ENCODE data around the gene CCDC188. TPM values are rescaled to one million over a fixed set of nuclear protein-coding genes. Genes with fewer than 3 reads are reported as not detected.

CCDC188 gene
- total RNA-seq, 1 experiment from 2014 or later = not detected

DNA sequence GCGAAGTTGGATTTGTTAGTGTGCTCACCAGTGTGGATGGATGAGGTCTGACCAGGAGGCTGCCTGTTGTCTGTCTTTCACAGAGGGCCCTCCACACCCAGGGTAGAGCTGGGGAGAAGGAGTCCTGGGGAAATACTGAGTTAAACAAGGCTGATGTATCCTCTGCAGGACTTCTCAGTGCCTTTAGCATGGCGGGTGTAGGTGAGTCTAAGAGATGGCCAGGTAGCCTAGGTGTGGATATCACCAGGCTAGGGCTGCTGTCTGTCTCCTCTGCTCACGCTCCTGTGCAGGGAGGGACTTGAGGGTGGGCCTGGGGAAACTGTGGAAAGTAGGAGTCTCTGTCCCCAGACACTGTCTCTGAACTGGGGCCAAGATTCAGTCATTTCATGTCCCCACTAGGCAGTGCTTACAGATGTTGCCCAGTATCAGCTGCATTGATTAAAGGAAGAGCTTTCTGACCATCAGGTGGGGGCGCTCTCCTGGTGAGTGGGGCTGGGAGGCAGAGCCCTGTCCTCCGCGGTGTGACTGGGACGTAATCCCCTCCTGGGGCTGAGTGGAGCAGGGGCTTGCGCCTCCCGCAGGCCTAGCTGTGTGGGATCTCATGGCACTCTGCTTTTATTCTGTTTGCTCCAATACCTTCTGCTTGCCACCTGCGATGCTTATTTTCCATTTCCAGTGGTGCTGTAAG, 35.5 kb upstream of the CCDC188 start:
- Histone ChIP-seq H3K27me3 (ENCODE audit: insufficient read depth, low read length) (no peaks in the 10 kb centered on the region), H3K4me2 (ENCODE audit: insufficient read depth, insufficient read length, low read length) (no peak overlapping the region), H3K4me1 (ENCODE audit: insufficient read depth, low read length) (no peaks in the 10 kb centered on the region), H4K8ac (replicated peaks; ENCODE audit: insufficient read length, low read depth, low read length) (no peak overlapping the region), H2BK12ac (ENCODE audit: insufficient read length, low read depth, low read length) (no peak overlapping the region), H3K4ac (ENCODE audit: low read depth, low read length) (no peak overlapping the region), H3T11ph (ENCODE audit: low read length) (no peak overlapping the region), H3K9me3 (ENCODE audit: control insufficient read depth, low read depth, low read length) (no peaks in the 10 kb centered on the region), H3K79me1 (ENCODE audit: insufficient read depth, low read depth, low read length, poor library complexity, severe bottlenecking) (no peaks in the 10 kb centered on the region), H3K23me2 (ENCODE audit: insufficient read length, low read depth, low read length, poor library complexity, severe bottlenecking) (no peaks in the 10 kb centered on the region), H3K79me2 (ENCODE audit: insufficient read depth, low read length) (no peaks in the 10 kb centered on the region), H2BK5ac (ENCODE audit: insufficient read length, low read length) (no peak overlapping the region), H4K20me1 (ENCODE audit: control insufficient read depth, insufficient read depth, insufficient read length) (peaks cover 3% of the 10 kb centered on the region), H2BK20ac (ENCODE audit: low read depth, low read length, poor library complexity, severe bottlenecking) (no peak overlapping the region), H4K5ac (ENCODE audit: insufficient read length, low read depth, low read length) (no peak overlapping the region), H3K14ac (ENCODE audit: insufficient read depth, low read length) (no peak overlapping the region), H3K27ac (ENCODE audit: insufficient read length, low read depth, low read length) (no peak overlapping the region), H2AK5ac (ENCODE audit: insufficient read length, low read length) (no peak overlapping the region), H3K23ac (ENCODE audit: insufficient read length, low read depth, low read length) (no peak overlapping the region), H2AFZ (ENCODE audit: low read length) (no peak overlapping the region), H4K91ac (ENCODE audit: insufficient read length, low read depth, low read length) (no peak overlapping the region), H3K9ac (ENCODE audit: extremely low read depth, insufficient read length, low read length) (no peak overlapping the region), H3K56ac (ENCODE audit: insufficient read length, low read depth, low read length) (no peak overlapping the region), H3K18ac (ENCODE audit: insufficient read length, low read depth, low read length) (no peak overlapping the region), H2BK15ac (ENCODE audit: low read depth, low read length) (no peak overlapping the region), H2BK120ac (ENCODE audit: low read depth, low read length, poor library complexity, severe bottlenecking) (no peak overlapping the region)
- H3K4me1 Mint-ChIP-seq = peaks cover 5 to 12% of the 10 kb centered on the region in 2 experiments
- WGBS (ENCODE audit: extremely low coverage, insufficient read length, low lambda C conversion rate) = no CpG with 5 or more reads among the region's 10 CpGs
- H3K9me3 Mint-ChIP-seq = no peaks in the 10 kb centered on the region
- peak; percentile 87 for DNase-seq
- no peaks in the 10 kb centered on the region for H3K36me3 Mint-ChIP-seq (ENCODE audit: insufficient read depth in 1 of 3, low read depth in 3 of 3)
- no peak overlapping the region; a peak in 1 of 7 replicates for H3K27ac Mint-ChIP-seq
- H3K4me3 Mint-ChIP-seq = no peak overlapping the region
- no peaks in the 10 kb centered on the region for H3K27me3 Mint-ChIP-seq (ENCODE audit: low read depth)
- TF ChIP-seq, protein P1, sequence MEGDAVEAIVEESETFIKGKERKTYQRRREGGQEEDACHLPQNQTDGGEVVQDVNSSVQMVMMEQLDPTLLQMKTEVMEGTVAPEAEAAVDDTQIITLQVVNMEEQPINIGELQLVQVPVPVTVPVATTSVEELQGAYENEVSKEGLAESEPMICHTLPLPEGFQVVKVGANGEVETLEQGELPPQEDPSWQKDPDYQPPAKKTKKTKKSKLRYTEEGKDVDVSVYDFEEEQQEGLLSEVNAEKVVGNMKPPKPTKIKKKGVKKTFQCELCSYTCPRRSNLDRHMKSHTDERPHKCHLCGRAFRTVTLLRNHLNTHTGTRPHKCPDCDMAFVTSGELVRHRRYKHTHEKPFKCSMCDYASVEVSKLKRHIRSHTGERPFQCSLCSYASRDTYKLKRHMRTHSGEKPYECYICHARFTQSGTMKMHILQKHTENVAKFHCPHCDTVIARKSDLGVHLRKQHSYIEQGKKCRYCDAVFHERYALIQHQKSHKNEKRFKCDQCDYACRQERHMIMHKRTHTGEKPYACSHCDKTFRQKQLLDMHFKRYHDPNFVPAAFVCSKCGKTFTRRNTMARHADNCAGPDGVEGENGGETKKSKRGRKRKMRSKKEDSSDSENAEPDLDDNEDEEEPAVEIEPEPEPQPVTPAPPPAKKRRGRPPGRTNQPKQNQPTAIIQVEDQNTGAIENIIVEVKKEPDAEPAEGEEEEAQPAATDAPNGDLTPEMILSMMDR (conservative IDR thresholded peaks at IDR 0.05) = peak; percentile 70

Measured in H9 (cell line).